GM19240 (cell line): Measurements from ENCODE around the gene SRA1.
"Not testable (repeated sequence)": the region's sequence is repeated elsewhere in the genome, so short reads cannot be mapped to it uniquely, and the experiment has no call there.

ENCODE experiments used
- DNase-seq: peaks from one replicate; pipeline ENCODE4 v3.0.0; 2011; ENCODE audit warnings: low spot score; ENCODE audit not compliant: insufficient read length

The SRA1 gene

GRCh38 chr5:140557136-140557805, at the start of gene SRA1:
SRA1 (minus strand) TSS chr5:140557473; CDS start chr5:140557452, 21 bp downstream.
- DNase-seq = peak; percentile 74

DNA sequence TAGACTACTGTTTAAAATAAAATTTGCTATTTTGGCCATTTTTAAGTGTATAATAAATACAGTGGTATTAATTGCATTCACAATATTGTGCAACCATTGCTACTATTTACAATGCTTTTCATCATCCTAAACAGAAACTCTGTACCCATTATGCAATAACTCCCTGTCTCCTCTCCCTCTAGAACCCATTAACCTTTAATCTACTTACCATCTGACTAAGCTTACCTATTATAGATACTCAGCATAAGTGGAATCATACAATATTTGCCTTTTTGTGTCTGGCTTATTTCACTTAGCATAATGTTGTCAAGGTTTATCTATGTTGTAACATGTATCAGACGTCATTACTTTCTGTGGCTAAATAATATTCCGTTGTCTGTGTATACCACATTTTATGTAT, 49.8 kb upstream of the SRA1 start:
- DNase-seq = no peak

DNA sequence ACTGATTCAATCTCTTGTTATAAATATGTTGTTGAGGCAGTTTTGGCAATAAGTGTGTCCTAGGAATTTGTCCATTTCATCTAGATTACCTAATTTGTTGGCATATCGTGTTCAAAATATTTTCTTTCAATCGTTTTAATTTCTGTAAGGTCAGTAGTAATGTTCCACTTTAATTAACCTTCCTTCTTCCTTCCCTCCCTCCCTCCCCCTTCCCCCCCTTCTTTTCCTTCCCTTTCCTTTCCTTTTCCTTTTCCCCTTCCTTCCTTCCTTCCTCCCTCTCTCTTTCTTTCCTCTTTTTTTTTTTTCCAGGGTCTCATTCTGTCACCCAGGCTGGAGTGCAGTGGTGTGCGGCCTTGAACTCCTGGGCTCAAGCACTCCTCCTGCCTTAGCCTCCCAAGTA, 48.6 kb upstream of the SRA1 start:
- no peak for DNase-seq

- DNase-seq = no peak
Observed at GRCh38 chr5:140603734-140604133, 46.5 kb upstream of the SRA1 start.

DNA sequence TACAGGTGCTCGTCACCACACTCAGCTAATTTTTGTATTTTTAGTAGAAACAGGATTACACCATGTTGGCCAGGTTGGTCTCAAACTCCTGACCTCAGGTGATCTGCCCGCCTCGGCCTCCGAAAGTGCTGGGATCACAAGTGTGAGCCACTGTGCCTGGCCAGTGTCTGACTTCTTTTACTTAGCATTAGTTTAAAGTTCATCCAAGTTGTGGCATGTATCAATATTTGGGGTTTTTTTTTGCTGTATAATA, 46.1 kb upstream of the SRA1 start:
- DNase-seq = not testable (repeated sequence)

DNA sequence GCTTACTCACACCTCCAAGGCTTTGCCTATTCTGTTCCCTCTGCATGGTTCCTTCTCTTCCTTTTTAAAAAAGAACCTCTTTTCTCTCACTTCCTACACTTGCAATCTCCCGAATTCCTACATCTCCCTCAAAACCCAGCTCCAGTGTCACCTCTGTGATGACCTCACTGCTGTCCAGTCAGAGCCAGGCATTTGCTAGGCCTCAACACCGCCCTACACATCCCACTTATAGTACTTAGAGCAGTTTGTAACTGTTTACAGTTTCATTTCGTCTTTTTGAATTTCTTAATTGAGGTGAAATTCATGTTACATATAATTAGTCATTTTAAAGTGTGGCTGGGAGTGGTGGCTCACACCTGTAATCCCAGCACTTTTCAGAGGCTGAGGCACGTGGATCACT, 44.9 kb upstream of the SRA1 start:
- no peak for DNase-seq

DNA sequence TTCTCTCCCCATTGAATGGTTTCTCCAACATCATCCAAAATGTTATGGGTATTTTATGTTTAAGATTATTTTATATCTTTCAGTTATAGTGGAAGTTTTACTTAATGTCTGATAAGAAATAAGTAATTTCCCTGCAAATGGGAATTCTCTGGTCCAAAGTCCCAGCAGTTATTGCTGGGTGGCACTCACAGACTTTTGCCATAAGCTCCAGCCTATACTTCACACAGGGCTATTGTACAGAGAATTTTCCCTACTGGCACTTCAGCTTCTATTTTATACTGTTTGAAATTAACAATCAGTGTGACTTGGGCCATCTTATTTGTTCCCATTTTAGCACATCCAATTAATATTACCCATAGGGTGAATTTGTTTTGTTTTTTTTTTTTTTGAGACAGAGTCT, 42.8 kb upstream of the SRA1 start:
- no peak for DNase-seq

DNA sequence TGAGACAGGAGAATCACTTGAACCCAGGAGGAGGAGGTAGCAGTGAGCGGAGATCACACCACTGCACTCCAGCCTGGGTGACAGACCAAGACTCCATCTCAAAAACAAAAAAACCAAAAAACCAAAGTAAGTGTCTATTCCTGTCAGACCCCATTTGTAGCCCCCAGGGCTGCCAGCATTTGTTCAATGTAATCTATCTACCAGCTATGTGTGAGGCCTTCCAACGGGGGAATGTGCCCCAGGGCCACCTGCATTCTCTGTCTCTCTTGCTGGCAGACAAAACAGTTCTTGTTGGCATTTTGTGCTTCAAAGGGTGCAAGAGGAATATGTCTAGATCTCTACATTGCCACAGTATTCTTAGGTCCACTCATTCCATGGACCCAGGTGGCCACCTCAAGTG, 41.6 kb upstream of the SRA1 start:
- no peak for DNase-seq

DNA sequence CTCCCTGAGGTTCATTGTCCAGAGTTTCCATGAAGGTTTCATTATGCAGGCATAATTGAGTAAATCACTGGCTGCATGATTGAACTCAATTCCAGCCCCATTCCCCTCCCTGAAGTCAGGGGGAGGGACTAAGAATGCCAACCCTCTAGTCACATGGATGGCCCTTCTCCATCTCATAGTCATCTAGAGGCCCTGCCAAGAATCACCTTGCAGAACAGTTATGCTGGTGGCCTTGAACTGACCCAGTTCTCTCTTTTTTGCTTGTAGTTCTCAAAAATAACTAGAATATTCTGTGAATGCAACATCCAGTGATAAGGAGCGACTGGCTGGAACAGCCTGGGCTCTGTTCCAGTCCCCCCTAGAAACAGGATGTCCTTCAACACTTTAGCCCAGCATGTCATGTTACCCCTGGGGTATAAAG, 39.1 kb upstream of the SRA1 start:
- no peak for DNase-seq

GRCh38 chr5:140595538-140596300, 38.4 kb upstream of the SRA1 start:
- DNase-seq = no peak

GRCh38 chr5:140594169-140594568, 36.9 kb upstream of the SRA1 start:
- no peak for DNase-seq

- DNase-seq = not testable (repeated sequence)
Observed at GRCh38 chr5:140593070-140593469, 35.8 kb upstream of the SRA1 start.

- no peak for DNase-seq
Observed at GRCh38 chr5:140591747-140592372, 34.6 kb upstream of the SRA1 start.

DNA sequence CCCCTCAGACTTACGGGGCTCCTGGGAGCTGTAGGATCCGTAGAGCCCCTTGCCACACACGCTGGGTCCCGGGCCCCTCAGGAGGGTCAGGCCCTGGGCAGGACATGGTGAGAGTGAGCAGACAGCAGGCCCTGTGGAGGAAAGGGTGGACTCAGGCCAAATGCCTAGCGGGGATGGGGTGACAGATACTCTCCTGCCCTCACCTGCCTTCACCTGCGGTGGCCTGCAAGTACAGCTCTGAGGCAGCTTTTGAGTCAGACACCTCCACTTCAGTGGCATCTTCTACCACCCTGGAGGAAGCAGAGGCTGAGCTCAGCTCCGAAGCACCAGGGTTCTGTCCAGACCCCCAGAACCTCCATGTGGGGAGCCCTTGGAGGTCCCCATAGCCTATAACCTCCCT, 33.6 kb upstream of the SRA1 start:
- DNase-seq = no peak

- no peak for DNase-seq
Observed at GRCh38 chr5:140588311-140589070, 31.2 kb upstream of the SRA1 start.

- no peak for DNase-seq
Observed at GRCh38 chr5:140587495-140587894, 30.2 kb upstream of the SRA1 start.

DNA sequence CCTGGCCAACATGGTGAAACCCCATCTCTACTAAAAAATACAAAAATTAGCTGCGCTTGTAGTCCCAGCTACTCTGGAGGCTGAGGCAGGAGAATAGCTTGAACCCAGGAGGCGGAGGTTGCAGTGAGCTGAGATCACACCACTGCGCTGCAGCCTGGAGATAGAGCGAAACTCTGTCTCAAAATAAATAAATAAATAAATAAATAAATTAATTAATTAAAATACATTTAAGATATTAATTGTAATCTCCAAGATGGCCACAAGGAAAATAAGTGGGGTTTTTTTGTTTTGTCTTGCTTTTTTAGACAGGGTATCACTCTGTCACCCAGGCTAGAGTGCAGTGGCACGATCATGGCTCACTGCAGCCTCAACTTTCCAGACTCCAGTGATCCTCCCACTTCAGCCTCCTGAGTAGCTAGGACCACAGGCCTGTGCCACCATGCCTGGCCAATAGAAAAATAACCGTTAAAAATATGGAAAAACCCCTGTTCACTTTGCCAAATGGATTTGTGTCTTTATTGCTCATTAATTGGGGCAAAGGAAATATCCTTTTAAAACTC, 22.0 kb upstream of the SRA1 start:
- DNase-seq = not testable (repeated sequence)

GRCh38 chr5:140576776-140577201, 19.5 kb upstream of the SRA1 start:
- DNase-seq = no peak

- DNase-seq = no peak
Observed at GRCh38 chr5:140575309-140575708, 18.0 kb upstream of the SRA1 start.

DNA sequence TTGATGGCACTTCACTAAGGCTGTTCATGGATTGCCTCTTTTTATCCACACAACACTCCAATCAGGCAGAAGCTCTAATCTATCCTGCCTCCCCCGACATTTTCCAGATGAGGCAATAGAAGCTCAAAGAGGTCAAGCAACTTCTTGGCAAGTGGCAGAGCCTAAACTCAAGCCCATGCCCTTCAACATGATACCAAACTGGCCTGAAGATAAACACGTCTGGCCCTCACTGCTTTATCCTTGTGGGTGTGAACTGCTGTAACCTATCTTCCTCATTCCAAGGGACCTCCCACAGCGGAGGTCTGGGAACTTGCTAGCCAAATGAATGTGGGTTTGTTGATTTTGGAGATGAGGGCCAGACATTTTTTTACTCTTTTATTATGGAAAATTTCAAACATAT, 16.9 kb upstream of the SRA1 start:
- DNase-seq = no peak

DNA sequence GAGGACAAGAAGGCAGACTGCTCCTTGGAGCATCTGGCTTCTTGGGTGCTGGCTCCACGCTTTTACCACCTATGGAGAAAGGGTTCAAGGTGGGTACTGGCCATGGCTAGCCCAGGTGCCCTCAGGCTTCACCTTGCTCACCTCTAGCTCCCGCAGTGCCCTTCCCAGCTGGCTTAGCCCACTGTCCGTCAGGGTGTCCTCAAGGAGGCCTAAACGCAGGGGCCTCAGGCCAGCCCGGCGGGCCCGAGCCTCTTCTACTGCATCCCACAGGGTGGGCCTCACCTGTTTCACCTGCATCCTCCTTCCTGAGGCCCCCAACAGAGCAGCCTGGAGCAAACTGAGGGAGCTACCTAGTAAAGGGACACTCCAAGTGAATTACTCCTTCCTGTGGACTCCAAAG, 16.4 kb upstream of the SRA1 start:
- no peak for DNase-seq

DNA sequence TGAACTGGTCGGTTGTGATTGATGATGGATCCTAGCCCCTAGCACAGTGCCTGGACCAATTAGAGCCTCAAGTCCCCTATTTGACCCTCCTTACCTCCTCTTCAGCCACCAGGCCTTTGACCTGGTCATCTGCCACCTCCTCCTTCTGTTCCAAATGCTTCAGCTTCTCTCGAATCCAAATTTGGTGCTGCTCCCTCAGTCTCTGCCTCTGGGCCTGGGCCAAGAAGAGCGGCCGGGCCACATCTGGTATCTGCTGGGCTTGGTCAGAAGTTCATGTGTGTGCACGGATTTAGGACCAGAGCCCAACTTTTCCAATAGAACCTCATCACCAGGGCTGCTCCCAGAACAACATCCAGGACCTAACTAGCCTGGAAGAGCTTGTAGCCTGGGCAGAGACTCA, 13.8 kb upstream of the SRA1 start:
- no peak for DNase-seq
